HepG2 (cell line): ENCODE measurements around the gene UQCRC2. TPM values are rescaled to one million over a fixed set of nuclear protein-coding genes. Genes with fewer than 3 reads are reported as not detected.
A peak's percentile ranks its signal among the peaks of the same experiment; 100 is the strongest.

Experiments used
- ATAC-seq: fragments of 200-7000 bp; cut with Tn5 transposase; 3 replicates; pipeline ENCODE4 v1.9.1; 2020; ENCODE audit warnings: mild to moderate bottlenecking, moderate library complexity
- BruUV-seq: library from RNA; stranded (reverse); fragments of 400-500 nt; replicated peaks from 2 replicates; lab custom pipeline; 2021; lab: Mats Ljungman, UMichigan
- CTCF ChIA-PET: fragments of 300-600 bp; formaldehyde crosslinking; extraction: SDS; loops from one replicate; lab custom pipeline; 2021; ENCODE audit warnings: low total read pairs, inconsistent platforms, low intra/inter-chr PET ratio; lab: Yijun Ruan, JAX
- POLR2A ChIA-PET: fragments of 350-600 bp; sonication (Branson Sonifier 250); formaldehyde crosslinking; loops from one replicate; lab custom pipeline; 2020; ENCODE audit warnings: antibody characterized with exemption, inconsistent platforms; lab: Yijun Ruan, JAX
- DNase-seq: peaks from one replicate; pipeline ENCODE4 v3.0.0-alpha.2; 2015; ENCODE audit warnings: low spot score
- FAIRE-seq: peaks from 3 replicates; lab custom pipeline; 2011; peaks lifted over from hg19 to GRCh38; lab: Jason Lieb, UNC
- H2AFZ ChIP-seq: one replicate; pipeline ENCODE4 v1.6.1; 2011; ENCODE audit warnings: low read length, inconsistent platforms
- H3K27ac ChIP-seq: fragments of 300-600 bp; 3 replicates; pipeline ENCODE4 v1.8.0; 2011; ENCODE audit warnings: mixed run types, mild to moderate bottlenecking, mixed read lengths, low read length, inconsistent platforms; ENCODE audit not compliant: insufficient read depth; ENCODE audit errors: extremely low read length
- H3K27me3 ChIP-seq, 2 experiments: fragments of 200-600 bp in 1 of 2; 2 replicates in 1 of 2; 3 replicates in 1 of 2; pipeline versions ENCODE4 v1.6.0 to v1.8.0; 2011; ENCODE audit warnings: low read length in 2 of 2, mild to moderate bottlenecking in 2 of 2, moderate library complexity in 2 of 2, inconsistent platforms in 1 of 2; ENCODE audit not compliant: insufficient read depth in 2 of 2, control insufficient read depth in 1 of 2
- H3K36me3 ChIP-seq, 2 experiments: fragments of 200-600 bp in 1 of 2; replicated peaks in 1 of 2; 2 replicates in 1 of 2; 3 replicates in 1 of 2; pipeline versions ENCODE4 v1.5.1 to v1.8.0; 2011; ENCODE audit warnings: low read length in 2 of 2, inconsistent platforms in 1 of 2; ENCODE audit not compliant: insufficient read depth in 2 of 2, control insufficient read depth in 1 of 2
- H3K4me1 ChIP-seq: 2 replicates; pipeline ENCODE4 v1.5.1; 2012; ENCODE audit warnings: low read length, inconsistent platforms; ENCODE audit not compliant: insufficient read depth
- H3K4me2 ChIP-seq: 2 replicates; pipeline ENCODE4 v1.6.0; 2011; ENCODE audit warnings: low read depth, low read length, inconsistent platforms
- H3K4me3 ChIP-seq, 3 experiments: fragments of 200-600 bp in 1 of 3; sonication (generic), shearing (Covaris generic) in 1 of 3; replicated peaks in 1 of 3; 2 replicates each; pipeline ENCODE4 v1.5.1; 2011 to 2016; ENCODE audit warnings: low read length in 3 of 3, inconsistent platforms in 2 of 3, low read depth in 2 of 3, mild to moderate bottlenecking in 2 of 3, control low read depth in 1 of 3, mixed read lengths in 1 of 3; ENCODE audit not compliant: insufficient read depth in 1 of 3
- H3K79me2 ChIP-seq: one replicate; pipeline ENCODE4 v1.6.1; 2011; ENCODE audit warnings: low read length, inconsistent platforms; ENCODE audit not compliant: insufficient read depth
- H3K9ac ChIP-seq: 2 replicates; pipeline ENCODE4 v1.6.0; 2011; ENCODE audit warnings: mild to moderate bottlenecking, low read depth, low read length, inconsistent platforms; ENCODE audit not compliant: insufficient read depth
- H3K9me3 ChIP-seq: 2 replicates; pipeline ENCODE4 v1.5.1; 2012; ENCODE audit warnings: mild to moderate bottlenecking, low read length
- H4K20me1 ChIP-seq: 2 replicates; pipeline ENCODE4 v1.6.0; 2011; ENCODE audit warnings: inconsistent platforms, mild to moderate bottlenecking, low read length, moderate library complexity; ENCODE audit not compliant: insufficient read depth
- ATF7-NPFF ChIP-seq: sonication (generic); formaldehyde crosslinking; IDR thresholded peaks from 2 replicates; pipeline ENCODE4 v1.8.1; 2023; ENCODE audit warnings: mild to moderate bottlenecking, low read depth, missing genetic modification reagents, moderate library complexity
- KDM4B ChIP-seq: sonication (generic); formaldehyde crosslinking; IDR thresholded peaks from 2 replicates; pipeline ENCODE4 v1.4.0; 2020; ENCODE audit warnings: missing genetic modification reagents
- NFIC ChIP-seq: IDR thresholded peaks from 2 replicates; pipeline ENCODE4 v1.6.1; 2012; ENCODE audit warnings: mild to moderate bottlenecking, low read length, inconsistent platforms
- POLR2G ChIP-seq: fragments of 200-400 bp; formaldehyde crosslinking; IDR thresholded peaks from 2 replicates; pipeline ENCODE4 v1.6.1; 2018; ENCODE audit warnings: mild to moderate bottlenecking, low read depth, low read length, moderate library complexity
- ZNF547 ChIP-seq: sonication (generic); formaldehyde crosslinking; IDR thresholded peaks from 2 replicates; pipeline ENCODE4 v1.5.1; 2020; ENCODE audit warnings: mild to moderate bottlenecking, missing genetic modification reagents
- WGBS: methylation state at CpG from one replicate; pipeline ENCODE4 v1.1.6; 2017; ENCODE audit warnings: low lambda C conversion rate; 5-methylcytosine and 5-hydroxymethylcytosine counted together
- in situ Hi-C: cut with HindIII; loops from 2 replicates; pipeline ENCODE4 v1.10.0; 2017; ENCODE audit warnings: low pct_unique_long_range_greater_than_20kb; ENCODE audit not compliant: extremely low pct_ligation_motif_present
- intact Hi-C: fragments of 100-400 bp; cut with micrococcal nuclease; formaldehyde crosslinking; loops from one replicate; pipeline ENCODE4 v1.10.0; 2022; ENCODE audit not compliant: unreplicated experiment
- polyA plus RNA-seq, 8 experiments: library from polyadenylated mRNA; depleted of rRNA in 3 of 8; stranded (reverse) in 7 of 8; unstranded in 1 of 8; fragments of >200 nt; fragmentation: Illumina TruSeq in 4 of 8; extraction: Trizol in 4 of 8; gene quantifications; 2 replicates each; pipeline versions ENCODE4 v1.2.1 to v1.2.3, GENCODE V29; 2011 to 2016; ENCODE audit warnings: low read depth in 4 of 8, missing spikeins in 1 of 8, mixed read lengths in 1 of 8; ENCODE audit not compliant: insufficient read depth in 1 of 8
- total RNA-seq, 5 experiments: library from RNA; depleted of rRNA; stranded (reverse); fragments of >200 nt; fragmentation: Illumina TruSeq; extraction: Trizol; gene quantifications; 2 replicates each; pipeline ENCODE4 v1.2.3, GENCODE V29; 2016; ENCODE audit warnings: low read depth in 1 of 5
- TF ChIP-seq, protein P1 (sequence below): sonication (generic); formaldehyde crosslinking; IDR thresholded peaks from 2 replicates; pipeline ENCODE4 v1.5.0; 2020; ENCODE audit warnings: mild to moderate bottlenecking, missing genetic modification reagents, borderline replicate concordance
- TF ChIP-seq, protein P2 (sequence below): sonication (generic); formaldehyde crosslinking; IDR thresholded peaks from 2 replicates; pipeline ENCODE4 v1.5.0; 2020; ENCODE audit warnings: missing genetic modification reagents
- TF ChIP-seq, protein P3 (sequence below): sonication (generic); formaldehyde crosslinking; IDR thresholded peaks from 2 replicates; pipeline ENCODE4 v1.8.0; 2022; ENCODE audit warnings: missing genetic modification reagents, low read depth, mild to moderate bottlenecking, borderline replicate concordance

Gene UQCRC2
- total and polyA plus RNA-seq, 2 of the 13 experiments (the other 11 are each of a cell fraction or from before 2014, with no cell fraction given): 442 to 536 TPM

DNA sequence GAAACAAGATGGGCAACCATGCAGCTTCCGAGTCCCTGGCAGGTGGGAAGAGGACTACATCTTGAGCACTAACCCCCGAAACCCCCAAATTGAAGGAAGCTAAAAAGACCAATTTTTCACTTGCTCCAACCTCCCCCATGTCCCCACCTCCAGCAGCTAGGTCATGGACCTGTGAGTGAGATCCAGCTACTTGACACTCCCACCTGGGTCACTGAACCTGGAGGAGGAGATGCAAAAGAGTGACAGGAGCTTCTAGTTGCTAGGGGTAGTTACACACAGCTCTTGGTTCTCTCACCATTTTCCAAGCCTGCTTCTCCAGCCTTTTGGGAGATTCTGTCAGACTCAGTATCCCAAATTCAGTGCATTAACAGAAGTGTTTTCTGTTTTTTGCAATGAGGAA, 36.6 kb downstream of the UQCRC2 start:
- in situ Hi-C loops: no loop called here

DNA sequence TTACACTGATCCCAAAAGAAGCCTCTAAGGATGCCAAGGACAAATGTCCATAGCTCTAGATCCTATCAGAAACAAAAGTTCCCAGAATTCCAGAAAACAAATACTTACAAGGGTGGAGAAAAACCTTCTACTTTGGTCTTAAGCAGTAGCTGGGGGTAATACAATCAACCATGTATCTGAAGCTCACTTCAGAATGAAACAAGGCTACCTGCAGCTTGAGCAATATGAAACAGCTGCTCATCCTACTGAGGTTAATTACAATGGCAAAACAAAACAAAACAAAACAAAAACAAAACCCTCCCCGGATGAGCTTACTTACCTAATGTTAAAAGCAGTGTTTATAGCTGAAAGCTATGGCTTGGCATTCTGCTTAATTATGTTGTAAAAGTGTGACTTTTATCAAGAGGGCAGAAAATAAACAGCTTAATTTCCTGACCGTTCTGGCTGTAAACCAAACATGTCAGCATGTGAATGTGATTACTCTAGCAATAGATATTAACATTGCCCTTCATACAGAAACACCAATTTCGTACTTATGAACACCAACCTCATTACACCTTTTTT, 37.3 kb downstream of the UQCRC2 start:
- BruUV-seq: no TSS peak
- Histone ChIP-seq H3K4me1 (peaks cover 14% of the 10 kb centered on the region; the same call in 1 of the 2 replicates), H3K4me3 (no peak overlapping the region), H3K27ac (no peak overlapping the region), H3K4me2 (no peak overlapping the region), H3K36me3 (peaks cover 0 to 3% of the 10 kb centered on the region in 2 experiments; a peak in 1 of 5 replicates), H4K20me1 (no peaks in the 10 kb centered on the region), H3K27me3 (no peaks in the 10 kb centered on the region), H3K9ac (no peak overlapping the region), H3K79me2 (no peaks in the 10 kb centered on the region), H2AFZ (no peak overlapping the region), H3K9me3 (no peaks in the 10 kb centered on the region)
- in situ Hi-C loops (no loop called here), intact Hi-C loops (no loop called here)
- FAIRE-seq: no peak
- no peak for DNase-seq
- ChIA-PET POLR2A (interaction anchor here (1.3 to 2.0 kb wide), 2 partner anchors 17 to 31 kb away, joined by 3 to 9 read pairs; partner anchors contain the start of gene MOSMO), CTCF (no interaction called here)
- ATAC-seq: no peak
- WGBS: 58% methylated on average over 3 of the region's 3 CpGs
- TF ChIP-seq KDM4B (CRISPR knock-in tag) (no peak), NFIC (no peak), ZNF547 (no peak), ATF7-NPFF (CRISPR knock-in tag) (no peak)
- TF ChIP-seq, protein P1, sequence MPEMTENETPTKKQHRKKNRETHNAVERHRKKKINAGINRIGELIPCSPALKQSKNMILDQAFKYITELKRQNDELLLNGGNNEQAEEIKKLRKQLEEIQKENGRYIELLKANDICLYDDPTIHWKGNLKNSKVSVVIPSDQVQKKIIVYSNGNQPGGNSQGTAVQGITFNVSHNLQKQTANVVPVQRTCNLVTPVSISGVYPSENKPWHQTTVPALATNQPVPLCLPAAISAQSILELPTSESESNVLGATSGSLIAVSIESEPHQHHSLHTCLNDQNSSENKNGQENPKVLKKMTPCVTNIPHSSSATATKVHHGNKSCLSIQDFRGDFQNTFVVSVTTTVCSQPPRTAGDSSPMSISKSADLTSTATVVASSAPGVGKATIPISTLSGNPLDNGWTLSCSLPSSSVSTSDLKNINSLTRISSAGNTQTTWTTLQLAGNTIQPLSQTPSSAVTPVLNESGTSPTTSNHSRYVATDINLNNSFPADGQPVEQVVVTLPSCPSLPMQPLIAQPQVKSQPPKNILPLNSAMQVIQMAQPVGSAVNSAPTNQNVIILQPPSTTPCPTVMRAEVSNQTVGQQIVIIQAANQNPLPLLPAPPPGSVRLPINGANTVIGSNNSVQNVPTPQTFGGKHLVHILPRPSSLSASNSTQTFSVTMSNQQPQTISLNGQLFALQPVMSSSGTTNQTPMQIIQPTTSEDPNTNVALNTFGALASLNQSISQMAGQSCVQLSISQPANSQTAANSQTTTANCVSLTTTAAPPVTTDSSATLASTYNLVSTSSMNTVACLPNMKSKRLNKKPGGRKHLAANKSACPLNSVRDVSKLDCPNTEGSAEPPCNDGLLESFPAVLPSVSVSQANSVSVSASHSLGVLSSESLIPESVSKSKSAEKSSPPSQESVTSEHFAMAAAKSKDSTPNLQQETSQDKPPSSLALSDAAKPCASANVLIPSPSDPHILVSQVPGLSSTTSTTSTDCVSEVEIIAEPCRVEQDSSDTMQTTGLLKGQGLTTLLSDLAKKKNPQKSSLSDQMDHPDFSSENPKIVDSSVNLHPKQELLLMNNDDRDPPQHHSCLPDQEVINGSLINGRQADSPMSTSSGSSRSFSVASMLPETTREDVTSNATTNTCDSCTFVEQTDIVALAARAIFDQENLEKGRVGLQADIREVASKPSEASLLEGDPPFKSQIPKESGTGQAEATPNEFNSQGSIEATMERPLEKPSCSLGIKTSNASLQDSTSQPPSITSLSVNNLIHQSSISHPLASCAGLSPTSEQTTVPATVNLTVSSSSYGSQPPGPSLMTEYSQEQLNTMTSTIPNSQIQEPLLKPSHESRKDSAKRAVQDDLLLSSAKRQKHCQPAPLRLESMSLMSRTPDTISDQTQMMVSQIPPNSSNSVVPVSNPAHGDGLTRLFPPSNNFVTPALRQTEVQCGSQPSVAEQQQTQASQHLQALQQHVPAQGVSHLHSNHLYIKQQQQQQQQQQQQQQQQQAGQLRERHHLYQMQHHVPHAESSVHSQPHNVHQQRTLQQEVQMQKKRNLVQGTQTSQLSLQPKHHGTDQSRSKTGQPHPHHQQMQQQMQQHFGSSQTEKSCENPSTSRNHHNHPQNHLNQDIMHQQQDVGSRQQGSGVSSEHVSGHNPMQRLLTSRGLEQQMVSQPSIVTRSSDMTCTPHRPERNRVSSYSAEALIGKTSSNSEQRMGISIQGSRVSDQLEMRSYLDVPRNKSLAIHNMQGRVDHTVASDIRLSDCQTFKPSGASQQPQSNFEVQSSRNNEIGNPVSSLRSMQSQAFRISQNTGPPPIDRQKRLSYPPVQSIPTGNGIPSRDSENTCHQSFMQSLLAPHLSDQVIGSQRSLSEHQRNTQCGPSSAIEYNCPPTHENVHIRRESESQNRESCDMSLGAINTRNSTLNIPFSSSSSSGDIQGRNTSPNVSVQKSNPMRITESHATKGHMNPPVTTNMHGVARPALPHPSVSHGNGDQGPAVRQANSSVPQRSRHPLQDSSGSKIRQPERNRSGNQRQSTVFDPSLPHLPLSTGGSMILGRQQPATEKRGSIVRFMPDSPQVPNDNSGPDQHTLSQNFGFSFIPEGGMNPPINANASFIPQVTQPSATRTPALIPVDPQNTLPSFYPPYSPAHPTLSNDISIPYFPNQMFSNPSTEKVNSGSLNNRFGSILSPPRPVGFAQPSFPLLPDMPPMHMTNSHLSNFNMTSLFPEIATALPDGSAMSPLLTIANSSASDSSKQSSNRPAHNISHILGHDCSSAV (CRISPR knock-in tag): no peak
- TF ChIP-seq, protein P2, sequence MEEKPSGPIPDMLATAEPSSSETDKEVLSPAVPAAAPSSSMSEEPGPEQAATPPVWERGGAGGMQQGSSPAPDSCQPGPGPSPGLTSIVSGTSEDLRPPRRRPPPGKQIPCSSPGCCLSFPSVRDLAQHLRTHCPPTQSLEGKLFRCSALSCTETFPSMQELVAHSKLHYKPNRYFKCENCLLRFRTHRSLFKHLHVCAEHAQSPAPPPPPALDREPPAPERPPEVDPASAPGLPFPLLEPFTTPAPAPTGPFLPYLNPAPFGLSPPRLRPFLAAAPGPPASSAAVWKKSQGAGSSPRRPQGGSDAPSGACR (CRISPR knock-in tag): no peak

More for the DNA sequence above, 36.6 kb downstream of the UQCRC2 start:
- intact Hi-C loops: no loop called here
- CTCF ChIA-PET: no interaction called here
- H3K79me2 ChIP-seq: no peaks in the 10 kb centered on the region
- H3K27ac ChIP-seq: no peak overlapping the region
- no peak overlapping the region for H3K4me2 ChIP-seq
- no peak overlapping the region for H3K9ac ChIP-seq
- ATAC-seq: peak; percentile 21; the same call in 2 of the 3 replicates
- WGBS: 73% methylated on average over 2 of the region's 2 CpGs
- no TSS peak for BruUV-seq
- H3K36me3 ChIP-seq: peaks cover 0 to 8% of the 10 kb centered on the region in 2 experiments; a peak in 2 of 5 replicates
- no peak for DNase-seq
- no peaks in the 10 kb centered on the region for H3K9me3 ChIP-seq
- H2AFZ ChIP-seq: no peak overlapping the region
- H3K4me1 ChIP-seq: peaks cover 9% of the 10 kb centered on the region; the same call in 1 of the 2 replicates
- no peaks in the 10 kb centered on the region for H3K27me3 ChIP-seq
- POLR2A ChIA-PET: interaction anchor here (1.0 to 2.0 kb wide), 2 partner anchors 18 to 201 kb away, joined by 4 to 9 read pairs; partner anchors contain the start of gene MOSMO
- no peak for FAIRE-seq
- 0 out of 2 replicates have a peak, but pooled peaks have one; percentile 41 for TF ChIP-seq POLR2G
- TF ChIP-seq, protein P3, sequence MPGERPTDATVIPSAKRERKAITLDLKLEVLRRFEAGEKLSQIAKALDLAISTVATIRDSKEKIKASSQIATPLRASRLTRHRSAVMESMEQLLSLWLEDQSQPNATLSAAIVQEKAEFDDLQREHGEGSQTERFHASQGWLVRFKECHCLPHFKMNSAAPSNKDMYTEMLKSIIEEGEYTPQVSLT (CRISPR knock-in tag): no peak
- TF ChIP-seq, all 625 proteins: peak for 1
- H4K20me1 ChIP-seq: no peaks in the 10 kb centered on the region
- H3K4me3 ChIP-seq: no peak overlapping the region
